ENCODE results near the gene TMCO6. TPM values are rescaled to one million over a fixed set of nuclear protein-coding genes. Genes with fewer than 3 reads are reported as not detected.

Gene TMCO6
- total and polyA plus RNA-seq, 9 of the 15 experiments (the other 6 are each of a cell fraction or from before 2014, with no cell fraction given), result 3.4 to 46.4 (median 16.7) TPM

- TF ChIP-seq ZBTB40 (IDR thresholded peaks at IDR 0.05) (peak; percentile 50; the same call in 1 of the 2 replicates), ZBTB40 (CRISPR knock-in tag; IDR thresholded peaks at IDR 0.05) (no peak), RBM25 (IDR thresholded peaks at IDR 0.05; ENCODE audit: low read depth, low read length, severe bottlenecking) (no peak), ZNF217 (CRISPR knock-in tag; IDR thresholded peaks at IDR 0.05) (no peak), SAP30 (IDR thresholded peaks at IDR 0.05; ENCODE audit: borderline replicate concordance, insufficient read depth, low read depth, low read length, poor library complexity, severe bottlenecking) (no peak), LCOR (CRISPR knock-in tag; IDR thresholded peaks at IDR 0.05) (no peak), TFE3 (CRISPR knock-in tag; IDR thresholded peaks at IDR 0.05) (no peak), NELFE (IDR thresholded peaks at IDR 0.05; ENCODE audit: insufficient read depth, insufficient read length) (no peak), IRF2 (CRISPR knock-in tag; IDR thresholded peaks at IDR 0.05) (no peak), TRIM25 (IDR thresholded peaks at IDR 0.05; ENCODE audit: borderline replicate concordance) (0 out of 2 replicates have a peak, but pooled peaks have one; percentile 74), ELF1 (tag; IDR thresholded peaks at IDR 0.05) (no peak), ZNF431 (CRISPR knock-in tag; IDR thresholded peaks at IDR 0.05) (no peak), CEBPG (CRISPR knock-in tag; IDR thresholded peaks at IDR 0.05) (no peak), CEBPG (tag; conservative IDR thresholded peaks at IDR 0.05 in 1 of 2, IDR thresholded peaks at IDR 0.05 in 1 of 2) (no peak), ZNF146 (CRISPR knock-in tag; IDR thresholded peaks at IDR 0.05; ENCODE audit: unreplicated experiment) (no peak)
These were observed 1.7 kb upstream of the TMCO6 start (continued) for GRCh38 chr5:140637371-140638100.

All from K562 (cell line).